Endothelial cell (in vitro differentiated cells): ENCODE results near the gene C1QTNF5. TPM values are rescaled to one million over a fixed set of nuclear protein-coding genes. Genes with fewer than 3 reads are reported as not detected.

Experiments used
- DNase-seq: peaks from one replicate; pipeline ENCODE4 v3.0.0; 2021; ENCODE audit warnings: low spot score
- H3K27ac Mint-ChIP-seq: one replicate; pipeline ENCODE4 v1.8.0; 2021; ENCODE audit warnings: mixed read lengths, inconsistent platforms; ENCODE audit not compliant: unreplicated experiment
- H3K27me3 Mint-ChIP-seq: one replicate; pipeline ENCODE4 v1.8.0; 2021; ENCODE audit warnings: mild to moderate bottlenecking, moderate library complexity, mixed read lengths, inconsistent platforms; ENCODE audit not compliant: unreplicated experiment
- H3K36me3 Mint-ChIP-seq: one replicate; pipeline ENCODE4 v1.8.0; 2021; ENCODE audit warnings: mild to moderate bottlenecking, low read depth, mixed read lengths, inconsistent platforms; ENCODE audit not compliant: unreplicated experiment
- H3K4me1 Mint-ChIP-seq: one replicate; pipeline ENCODE4 v1.8.0; 2021; ENCODE audit warnings: mild to moderate bottlenecking, mixed read lengths, inconsistent platforms; ENCODE audit not compliant: unreplicated experiment
- H3K4me3 Mint-ChIP-seq: one replicate; pipeline ENCODE4 v1.8.0; 2021; ENCODE audit warnings: mild to moderate bottlenecking, mixed read lengths, inconsistent platforms; ENCODE audit not compliant: unreplicated experiment
- H3K9me3 Mint-ChIP-seq: one replicate; pipeline ENCODE4 v1.8.0; 2021; ENCODE audit warnings: mixed read lengths, inconsistent platforms; ENCODE audit not compliant: unreplicated experiment
- total RNA-seq: library from RNA; stranded (reverse); fragmentation: NEBNext Ultra II Directional; extraction: Animal tissue kit (Norgen Biotek cat#: 25700); gene quantifications from one replicate; pipeline ENCODE4 v1.2.1, GENCODE V29; 2021; ENCODE audit not compliant: unreplicated experiment
- TF ChIP-seq, protein P1 (sequence below): fragments of 200-600 bp; sonication (generic); IDR thresholded peaks from one replicate; pipeline ENCODE4 v1.5.0; 2021; ENCODE audit warnings: antibody characterized with exemption; ENCODE audit not compliant: unreplicated experiment

Gene C1QTNF5
- total RNA-seq, 1 donor from 2014 or later = 26.0 TPM

DNA sequence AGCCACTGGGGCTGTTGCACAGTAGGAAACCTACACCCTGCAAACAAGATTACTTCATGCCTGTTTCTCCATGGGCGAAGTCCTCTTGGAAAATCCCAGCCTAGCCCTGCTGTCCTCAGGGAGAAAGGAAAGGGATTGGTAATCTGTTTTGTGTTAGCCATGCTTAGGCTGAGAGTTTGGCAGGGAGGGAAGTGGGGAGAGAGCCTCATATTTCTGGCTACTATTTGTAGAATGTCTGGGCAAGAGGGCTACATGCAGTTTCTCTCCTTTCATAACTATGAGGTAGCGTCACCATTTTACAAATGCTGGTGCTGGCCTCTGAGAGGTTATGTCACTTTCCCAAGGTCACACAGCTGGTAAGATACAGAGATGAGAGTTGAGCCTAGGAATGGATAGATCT is 6.6 kb upstream of the C1QTNF5 start:
- Mint-ChIP-seq H3K36me3 (no peaks in the 10 kb centered on the region), H3K9me3 (no peaks in the 10 kb centered on the region), H3K4me1 (peaks cover 9% of the 10 kb centered on the region), H3K27me3 (peaks cover 14% of the 10 kb centered on the region), H3K27ac (no peak overlapping the region), H3K4me3 (no peak overlapping the region)
- DNase-seq = no peak
- TF ChIP-seq, protein P1, sequence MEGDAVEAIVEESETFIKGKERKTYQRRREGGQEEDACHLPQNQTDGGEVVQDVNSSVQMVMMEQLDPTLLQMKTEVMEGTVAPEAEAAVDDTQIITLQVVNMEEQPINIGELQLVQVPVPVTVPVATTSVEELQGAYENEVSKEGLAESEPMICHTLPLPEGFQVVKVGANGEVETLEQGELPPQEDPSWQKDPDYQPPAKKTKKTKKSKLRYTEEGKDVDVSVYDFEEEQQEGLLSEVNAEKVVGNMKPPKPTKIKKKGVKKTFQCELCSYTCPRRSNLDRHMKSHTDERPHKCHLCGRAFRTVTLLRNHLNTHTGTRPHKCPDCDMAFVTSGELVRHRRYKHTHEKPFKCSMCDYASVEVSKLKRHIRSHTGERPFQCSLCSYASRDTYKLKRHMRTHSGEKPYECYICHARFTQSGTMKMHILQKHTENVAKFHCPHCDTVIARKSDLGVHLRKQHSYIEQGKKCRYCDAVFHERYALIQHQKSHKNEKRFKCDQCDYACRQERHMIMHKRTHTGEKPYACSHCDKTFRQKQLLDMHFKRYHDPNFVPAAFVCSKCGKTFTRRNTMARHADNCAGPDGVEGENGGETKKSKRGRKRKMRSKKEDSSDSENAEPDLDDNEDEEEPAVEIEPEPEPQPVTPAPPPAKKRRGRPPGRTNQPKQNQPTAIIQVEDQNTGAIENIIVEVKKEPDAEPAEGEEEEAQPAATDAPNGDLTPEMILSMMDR = no peak

GRCh38 chr11:119346605-119347004 is 5.9 kb upstream of the C1QTNF5 start, which contains the start of gene MFRP:
Gene MFRP, minus strand, starts transcription at chr11:119346705. Its CDS starts 192 bp downstream, at chr11:119346513.
- H3K27me3 Mint-ChIP-seq = peaks cover 14% of the 10 kb centered on the region
- no peak within 1 kb of the TSS for H3K27ac Mint-ChIP-seq
- TF ChIP-seq, protein P1 = no peak
- H3K4me3 Mint-ChIP-seq = no peak within 1 kb of the TSS
- H3K4me1 Mint-ChIP-seq = peaks cover 9% of the 10 kb centered on the region
- no peaks in the 10 kb centered on the region for H3K9me3 Mint-ChIP-seq
- no peak for DNase-seq
- no peaks in the 10 kb centered on the region for H3K36me3 Mint-ChIP-seq

GRCh38 chr11:119345685-119346084 is 5.0 kb upstream of the C1QTNF5 start:
- Mint-ChIP-seq H3K36me3 (no peaks in the 10 kb centered on the region), H3K4me3 (no peak overlapping the region), H3K27ac (no peak overlapping the region), H3K4me1 (peaks cover 15% of the 10 kb centered on the region), H3K27me3 (peaks cover 20% of the 10 kb centered on the region), H3K9me3 (no peaks in the 10 kb centered on the region)
- TF ChIP-seq, protein P1 = no peak
- no peak for DNase-seq

DNA sequence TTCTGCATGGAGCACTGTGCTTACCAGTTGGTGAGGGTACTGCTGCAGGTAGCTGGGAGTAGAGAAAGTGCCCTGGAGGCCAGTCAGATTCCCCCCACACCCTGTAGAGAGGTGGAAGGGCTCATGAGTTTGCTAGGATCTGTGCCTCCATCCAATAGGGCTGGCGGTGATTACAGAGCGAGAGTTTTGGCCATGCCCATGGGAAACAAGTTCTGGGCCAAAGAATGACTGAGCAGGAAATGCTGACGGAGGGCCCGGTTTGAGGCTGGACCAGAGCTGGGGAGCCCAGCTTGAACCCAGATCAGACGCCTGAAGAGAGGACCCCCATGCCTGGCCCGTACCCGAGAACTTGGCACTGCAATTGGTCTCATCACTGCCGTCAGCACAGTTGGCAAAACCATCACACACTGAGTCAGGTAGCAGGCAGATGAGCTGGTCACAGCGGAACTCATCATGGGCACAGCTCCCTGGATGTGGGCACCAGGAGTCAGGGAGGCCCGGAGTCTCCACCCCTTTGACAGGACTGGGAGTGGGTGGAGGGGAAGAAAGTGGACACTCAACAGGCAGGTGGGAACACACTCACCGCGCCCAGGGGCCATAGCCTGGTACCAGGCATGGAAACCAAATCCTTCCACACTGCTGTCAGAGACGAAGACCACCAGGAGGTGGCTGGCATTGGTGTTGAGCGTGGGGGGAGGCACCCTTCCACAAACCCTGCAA is 3.8 kb upstream of the C1QTNF5 start:
- Mint-ChIP-seq H3K4me1 (peaks cover 11% of the 10 kb centered on the region), H3K36me3 (no peaks in the 10 kb centered on the region), H3K9me3 (no peaks in the 10 kb centered on the region), H3K4me3 (no peak overlapping the region), H3K27me3 (peaks cover 21% of the 10 kb centered on the region), H3K27ac (no peak overlapping the region)
- no peak for DNase-seq
- TF ChIP-seq, protein P1 = no peak

- H3K27ac Mint-ChIP-seq = no peak overlapping the region
- H3K36me3 Mint-ChIP-seq = no peaks in the 10 kb centered on the region
- H3K4me1 Mint-ChIP-seq = peaks cover 16% of the 10 kb centered on the region
- H3K27me3 Mint-ChIP-seq = peaks cover 26% of the 10 kb centered on the region
- no peak overlapping the region for H3K4me3 Mint-ChIP-seq
- TF ChIP-seq, protein P1 = no peak
- DNase-seq = no peak
- H3K9me3 Mint-ChIP-seq = no peaks in the 10 kb centered on the region
Measured at GRCh38 chr11:119343726-119344125, 3.0 kb upstream of the C1QTNF5 start.
